Retina (tissue), 1 donor: Measurements from ENCODE around the gene CELF4.

ENCODE experiments used
- DNase-seq: peaks from one replicate; pipeline ENCODE4 v3.0.0-alpha.2; 2016

Gene CELF4

GRCh38 chr18:37405772-37406171 is 159.8 kb downstream of the CELF4 start:
- no peak for DNase-seq

GRCh38 chr18:37405229-37405628 is 160.4 kb downstream of the CELF4 start:
- no peak for DNase-seq

GRCh38 chr18:37403788-37404187 is 161.8 kb downstream of the CELF4 start:
- DNase-seq, result no peak

- DNase-seq, result peak; percentile 71
Measured at GRCh38 chr18:37403100-37403781, 162.4 kb downstream of the CELF4 start.

GRCh38 chr18:37402735-37403099 is 162.9 kb downstream of the CELF4 start:
- no peak for DNase-seq

GRCh38 chr18:37400802-37401201 is 164.8 kb downstream of the CELF4 start:
- DNase-seq, result peak; percentile 53

GRCh38 chr18:37398248-37398920 is 167.2 kb downstream of the CELF4 start:
- DNase-seq, result peak; percentile 17

- no peak for DNase-seq
Measured at GRCh38 chr18:37397814-37398213, 167.8 kb downstream of the CELF4 start.

GRCh38 chr18:37396971-37397720 is 168.5 kb downstream of the CELF4 start:
- no peak for DNase-seq

- no peak for DNase-seq
Measured at GRCh38 chr18:37395631-37396030, 170.0 kb downstream of the CELF4 start.

GRCh38 chr18:37395138-37395537 is 170.5 kb downstream of the CELF4 start:
- DNase-seq, result no peak

- DNase-seq, result no peak
Measured at GRCh38 chr18:37394610-37394965, 171.0 kb downstream of the CELF4 start.

GRCh38 chr18:37393945-37394609 is 171.5 kb downstream of the CELF4 start:
- DNase-seq, result peak; percentile 92

GRCh38 chr18:37393221-37393827 is 172.3 kb downstream of the CELF4 start:
- DNase-seq, result no peak

- DNase-seq, result no peak
Measured at GRCh38 chr18:37392648-37393047, 172.9 kb downstream of the CELF4 start.

GRCh38 chr18:37391698-37392548 is 173.7 kb downstream of the CELF4 start:
- no peak for DNase-seq

- no peak for DNase-seq
Measured at GRCh38 chr18:37391156-37391555, 174.4 kb downstream of the CELF4 start.

- DNase-seq, result no peak
Measured at GRCh38 chr18:37390687-37391086, 174.9 kb downstream of the CELF4 start.

GRCh38 chr18:37389684-37390368 is 175.8 kb downstream of the CELF4 start:
- no peak for DNase-seq

GRCh38 chr18:37389041-37389440 is 176.6 kb downstream of the CELF4 start:
- no peak for DNase-seq

GRCh38 chr18:37388413-37388812 is 177.2 kb downstream of the CELF4 start:
- DNase-seq, result no peak
